HG03095 (cell line): Measurements from ENCODE around the gene ARHGDIA.
"Not testable (repeated sequence)": the region's sequence is repeated elsewhere in the genome, so short reads cannot be mapped to it uniquely, and the experiment has no call there.

Source experiments
- ATAC-seq: cut with Tn5 transposase; IDR thresholded peaks from one replicate; pipeline ENCODE4 v1.9.1; 2021; ENCODE audit warnings: moderate library complexity; ENCODE audit not compliant: unreplicated experiment

Gene ARHGDIA

DNA sequence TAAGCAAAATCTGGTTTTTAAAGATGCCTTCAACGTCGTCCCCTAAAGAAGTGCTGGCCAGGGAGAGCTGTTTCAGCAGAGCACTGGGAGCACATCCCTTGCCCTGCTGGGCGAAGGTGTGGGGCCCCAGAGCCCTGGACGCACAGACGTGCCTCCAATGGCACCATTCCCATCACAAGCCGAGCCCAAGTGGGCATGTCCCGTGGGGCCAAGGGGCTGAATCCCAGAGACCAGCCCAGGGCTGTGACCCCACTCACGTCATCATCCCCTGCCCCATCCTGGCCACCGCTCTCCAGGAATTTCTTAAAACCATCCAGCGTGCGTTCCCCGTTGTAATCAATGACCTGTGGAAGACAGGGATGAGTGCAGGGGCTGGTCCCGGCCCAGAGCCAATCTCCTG, 26.2 kb downstream of the ARHGDIA start:
- no peak for ATAC-seq

DNA sequence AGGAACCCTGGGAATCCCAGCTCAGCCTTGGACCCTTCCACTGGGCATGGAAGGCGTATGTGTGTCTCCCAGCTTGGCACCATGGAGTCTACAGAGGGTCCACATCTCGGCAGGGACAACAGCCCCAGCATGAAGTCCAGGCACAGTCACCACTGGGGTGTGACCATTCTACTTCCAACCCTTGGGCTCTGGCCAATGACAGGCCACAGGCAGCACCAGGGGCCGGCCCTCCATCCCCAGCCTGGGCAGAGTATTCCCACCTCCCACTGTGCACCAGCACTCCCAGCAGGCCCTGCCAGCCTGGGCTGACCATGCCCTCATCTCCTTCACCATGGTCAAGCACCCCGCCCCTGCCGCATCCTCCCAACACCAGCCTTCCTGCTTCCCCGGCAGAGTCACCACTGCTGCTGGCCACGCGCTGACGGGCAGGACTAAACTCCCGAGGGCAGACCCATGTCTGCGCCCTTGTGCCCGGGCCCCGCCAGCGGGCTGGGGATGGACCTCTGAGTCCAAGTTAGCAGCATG, 26.7 kb downstream of the ARHGDIA start:
- no peak for ATAC-seq

DNA sequence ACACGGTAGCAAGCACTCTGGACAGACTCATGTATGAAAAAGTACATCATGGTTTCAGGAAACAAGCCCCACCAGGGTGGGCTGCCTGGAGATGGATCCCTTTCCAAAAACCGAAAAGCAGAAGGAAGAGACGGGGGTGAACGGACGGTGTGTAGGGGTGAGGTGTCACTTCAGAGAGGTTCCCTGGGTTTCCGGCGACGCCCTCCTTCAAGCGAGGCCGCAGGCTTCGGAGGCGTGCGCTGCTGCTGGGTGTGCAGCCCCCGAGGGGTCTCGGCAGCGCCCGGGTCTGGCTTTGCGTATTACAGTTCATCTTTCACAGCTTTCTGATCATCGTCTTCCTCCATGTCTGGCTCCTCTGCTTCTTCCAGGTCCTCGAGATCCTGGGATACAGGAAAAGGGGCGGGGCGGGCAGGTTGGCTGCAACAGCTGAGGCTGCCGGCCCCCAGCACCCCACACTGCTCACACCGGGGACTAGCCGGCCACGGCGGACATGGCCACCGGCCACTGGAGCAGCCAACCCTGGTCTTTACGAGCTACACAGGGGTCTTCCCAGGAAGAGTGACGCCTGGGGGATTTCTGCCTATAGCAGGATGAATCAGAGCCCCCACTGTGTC, 27.3 kb downstream of the ARHGDIA start:
- no peak for ATAC-seq

GRCh38 chr17:81842725-81843504, 28.2 kb downstream of the ARHGDIA start:
- ATAC-seq: no peak

- no peak for ATAC-seq
These were observed 28.8 kb downstream of the ARHGDIA start for GRCh38 chr17:81842378-81842724.

DNA sequence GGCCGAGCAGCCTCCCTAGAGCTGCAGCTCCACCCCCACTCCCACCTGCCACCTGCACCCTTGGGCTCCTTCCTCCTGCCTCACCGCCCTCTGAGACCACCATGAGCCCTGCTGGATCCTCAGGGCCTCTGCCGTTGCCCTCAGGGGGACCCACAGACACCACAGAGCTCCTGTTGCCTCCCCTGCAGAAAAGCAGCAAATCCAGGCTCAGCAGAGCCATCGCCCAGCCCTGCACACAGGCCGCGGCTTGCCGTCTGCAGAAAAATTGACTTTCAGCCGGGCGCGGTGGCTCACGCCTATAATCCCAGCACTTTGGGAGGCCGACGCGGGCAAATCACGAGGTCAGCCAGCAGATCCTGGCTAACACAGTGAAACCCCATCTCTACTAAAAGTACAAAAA, 29.3 kb downstream of the ARHGDIA start:
- no peak for ATAC-seq

- no peak for ATAC-seq
These were observed 30.0 kb downstream of the ARHGDIA start for GRCh38 chr17:81840826-81841778.

GRCh38 chr17:81840059-81840458, 31.1 kb downstream of the ARHGDIA start:
- not testable (repeated sequence) for ATAC-seq

GRCh38 chr17:81839301-81839700, 31.8 kb downstream of the ARHGDIA start:
- ATAC-seq: no peak

GRCh38 chr17:81838753-81839255, 32.3 kb downstream of the ARHGDIA start:
- no peak for ATAC-seq

DNA sequence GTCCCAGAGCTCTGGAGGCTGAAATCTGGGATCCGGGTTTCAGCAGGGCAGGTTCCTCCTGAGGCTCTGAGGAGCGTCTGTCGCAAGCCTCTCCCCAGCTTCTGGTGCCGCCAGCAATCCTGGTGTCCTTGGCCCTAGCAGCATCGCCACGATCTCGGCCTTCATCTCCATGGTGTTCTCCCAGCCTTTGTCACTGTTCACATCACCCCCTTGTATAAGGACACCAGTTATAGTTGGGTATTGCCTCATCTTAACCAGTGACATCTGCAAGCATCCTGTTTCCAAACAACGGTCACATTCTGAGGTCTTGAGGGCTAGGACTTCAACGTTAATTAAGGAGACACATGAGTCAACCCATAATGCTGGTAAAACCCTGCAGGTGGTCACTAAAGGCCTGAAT, 33.5 kb downstream of the ARHGDIA start:
- ATAC-seq: no peak

GRCh38 chr17:81834831-81835267, 36.3 kb downstream of the ARHGDIA start, which contains the start of gene PPP1R27:
Gene PPP1R27, minus strand, starts transcription at chr17:81835050. Its CDS starts 97 bp downstream, at chr17:81834953.
- no peak for ATAC-seq

- ATAC-seq: peak; percentile 3
These were observed 37.0 kb downstream of the ARHGDIA start for GRCh38 chr17:81833921-81834830.

GRCh38 chr17:81833160-81833920, 37.8 kb downstream of the ARHGDIA start, which contains the start of gene MCRIP1:
Gene MCRIP1, minus strand, starts transcription at chr17:81833291. Its CDS starts 8,785 bp downstream, at chr17:81824506.
- peak; percentile 8 for ATAC-seq

GRCh38 chr17:81832608-81833159, 38.5 kb downstream of the ARHGDIA start:
- peak; percentile 61 for ATAC-seq

GRCh38 chr17:81831957-81832607, 39.1 kb downstream of the ARHGDIA start:
- no peak for ATAC-seq

DNA sequence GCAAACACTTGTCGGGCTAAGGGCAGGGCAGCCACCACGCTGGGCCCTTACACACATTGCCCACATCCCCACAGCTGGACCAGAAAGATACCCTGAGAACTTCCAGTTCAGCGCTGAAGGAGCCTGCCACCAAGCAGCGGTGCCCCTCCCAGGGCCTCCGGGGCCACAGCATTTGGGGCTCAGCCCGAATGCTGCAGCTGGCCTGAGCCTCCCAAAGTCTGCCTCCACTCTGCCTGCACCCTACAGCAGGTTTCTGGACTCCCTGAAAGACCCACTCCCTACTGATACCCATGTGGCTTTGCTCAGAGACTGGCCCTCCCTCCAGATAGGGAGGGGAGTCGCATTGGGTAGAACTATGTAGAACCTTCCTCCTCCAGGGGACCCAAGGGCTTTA, 39.6 kb downstream of the ARHGDIA start:
- no peak for ATAC-seq

GRCh38 chr17:81829858-81830257, 41.3 kb downstream of the ARHGDIA start:
- ATAC-seq: no peak
